GM18951 (cell line): ENCODE data around the gene EFEMP1.

ENCODE experiments used
- POLR2A ChIP-seq: IDR thresholded peaks from 4 replicates; pipeline ENCODE4 v1.6.1; 2011; ENCODE audit warnings: mild to moderate bottlenecking; ENCODE audit not compliant: insufficient read length, insufficient read depth; ENCODE audit errors: extremely low read depth
- in situ Hi-C: fragments of 300-500 bp; cut with MboI; formaldehyde crosslinking; loops from one replicate; pipeline ENCODE4 v1.12.0; 2022; ENCODE audit warnings: low sequenced_read_pairs, mixed read lengths, inconsistent platforms; ENCODE audit not compliant: unreplicated experiment

EFEMP1 gene

DNA sequence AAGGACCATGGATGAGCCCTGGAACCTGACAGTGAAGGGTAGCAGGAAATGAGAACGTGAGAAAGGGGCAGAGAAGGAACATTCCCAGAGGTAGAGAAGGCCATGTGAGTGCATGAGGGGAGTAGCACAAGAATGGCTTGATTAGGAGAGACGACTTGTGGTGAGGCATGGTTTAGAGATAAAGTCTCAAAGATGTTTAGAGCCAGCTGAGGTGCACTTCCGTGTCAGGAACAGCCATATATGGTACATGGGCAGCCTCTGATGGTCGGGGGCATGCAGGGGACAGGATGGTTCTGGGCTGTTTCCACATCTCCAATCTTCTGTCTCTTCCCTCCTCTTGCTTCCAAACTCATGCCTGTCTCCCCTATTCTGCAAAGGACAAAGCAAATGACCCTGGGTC is 28.8 kb upstream of the EFEMP1 start:
- in situ Hi-C loops: loop anchor here (25.0 kb wide), 1 partner anchor 240 kb away; no protein-coding TSS in a partner anchor
- no peak for TF ChIP-seq POLR2A

GRCh38 chr2:55951533-55951932 is 28.0 kb upstream of the EFEMP1 start:
- in situ Hi-C loops: loop anchor here (25.0 kb wide), 1 partner anchor 239 kb away; no protein-coding TSS in a partner anchor
- TF ChIP-seq POLR2A: no peak

DNA sequence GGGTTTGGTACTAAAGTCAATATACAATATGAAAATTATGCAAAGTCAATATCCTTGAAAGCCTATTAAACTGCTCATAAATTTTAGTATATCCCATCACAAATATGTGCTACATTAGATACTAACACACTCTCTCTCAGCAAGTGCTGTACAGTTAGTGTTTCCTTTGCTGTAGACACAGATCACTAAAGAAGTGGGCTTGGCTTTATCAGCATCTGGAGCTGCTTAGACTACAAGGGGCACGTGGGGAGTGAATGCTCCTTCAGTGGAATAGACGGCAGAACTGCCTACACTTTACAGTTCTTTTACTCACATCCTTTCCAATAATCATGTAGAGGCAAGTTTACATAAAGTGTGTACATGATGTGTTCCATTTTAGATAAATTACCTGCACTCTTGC is 26.0 kb upstream of the EFEMP1 start:
- in situ Hi-C loops: loop anchor here (25.0 kb wide), 1 partner anchor 237 kb away; no protein-coding TSS in a partner anchor
- no peak for TF ChIP-seq POLR2A

GRCh38 chr2:55949211-55949610 is 25.6 kb upstream of the EFEMP1 start:
- no peak for TF ChIP-seq POLR2A
- in situ Hi-C loops: no loop called here

- in situ Hi-C loops: no loop called here
- no peak for TF ChIP-seq POLR2A
These were observed 24.8 kb upstream of the EFEMP1 start for GRCh38 chr2:55948176-55948923.

DNA sequence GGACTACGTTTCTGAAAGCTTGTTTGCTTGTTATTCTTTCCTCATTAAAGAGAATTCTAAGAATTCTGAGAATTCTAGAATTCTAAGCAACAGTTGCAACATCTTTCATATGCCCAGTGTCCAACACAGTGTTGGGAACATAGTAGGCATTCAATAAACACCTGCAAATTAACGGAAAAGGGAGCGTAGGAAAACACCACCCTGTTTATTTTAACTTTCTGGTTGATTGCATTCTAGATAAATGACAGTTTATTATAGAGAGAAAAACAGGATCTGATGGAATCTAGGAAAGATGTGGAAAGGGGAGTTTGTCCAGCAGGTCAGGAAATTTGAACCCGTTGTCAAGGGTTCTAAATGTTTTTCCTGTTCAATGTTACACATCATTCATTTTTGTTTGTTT is 24.2 kb upstream of the EFEMP1 start:
- in situ Hi-C loops: no loop called here
- no peak for TF ChIP-seq POLR2A

- in situ Hi-C loops: no loop called here
- TF ChIP-seq POLR2A: no peak
These were observed 23.2 kb upstream of the EFEMP1 start for GRCh38 chr2:55946793-55947192.

GRCh38 chr2:55943466-55943865 is 19.9 kb upstream of the EFEMP1 start:
- no peak for TF ChIP-seq POLR2A
- in situ Hi-C loops: no loop called here

- in situ Hi-C loops: no loop called here
- TF ChIP-seq POLR2A: no peak
These were observed 12.8 kb upstream of the EFEMP1 start for GRCh38 chr2:55936351-55936750.

- in situ Hi-C loops: no loop called here
- TF ChIP-seq POLR2A: no peak
These were observed 10.8 kb upstream of the EFEMP1 start for GRCh38 chr2:55934337-55934736.

GRCh38 chr2:55932843-55933242 is 9.3 kb upstream of the EFEMP1 start:
- TF ChIP-seq POLR2A: no peak
- in situ Hi-C loops: no loop called here

DNA sequence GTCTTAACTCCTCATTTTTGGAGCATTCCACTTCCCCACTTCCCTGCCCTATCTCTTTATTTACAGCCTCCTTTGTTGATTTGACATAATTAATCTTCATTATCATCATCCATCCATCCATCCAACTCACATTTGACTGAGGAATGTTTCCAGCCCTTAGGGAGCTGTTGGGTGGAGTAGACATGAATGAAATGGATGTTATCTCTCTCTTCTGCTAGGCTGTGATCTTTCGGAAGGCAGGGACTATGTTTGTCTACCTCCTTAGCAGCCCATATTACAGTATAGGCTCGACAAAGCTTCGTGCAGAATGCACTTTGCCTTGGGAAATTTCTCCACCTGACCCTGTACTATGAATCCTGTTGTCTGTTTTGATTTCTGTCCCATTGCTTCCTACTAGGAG is 7.7 kb upstream of the EFEMP1 start:
- TF ChIP-seq POLR2A: no peak
- in situ Hi-C loops: no loop called here

DNA sequence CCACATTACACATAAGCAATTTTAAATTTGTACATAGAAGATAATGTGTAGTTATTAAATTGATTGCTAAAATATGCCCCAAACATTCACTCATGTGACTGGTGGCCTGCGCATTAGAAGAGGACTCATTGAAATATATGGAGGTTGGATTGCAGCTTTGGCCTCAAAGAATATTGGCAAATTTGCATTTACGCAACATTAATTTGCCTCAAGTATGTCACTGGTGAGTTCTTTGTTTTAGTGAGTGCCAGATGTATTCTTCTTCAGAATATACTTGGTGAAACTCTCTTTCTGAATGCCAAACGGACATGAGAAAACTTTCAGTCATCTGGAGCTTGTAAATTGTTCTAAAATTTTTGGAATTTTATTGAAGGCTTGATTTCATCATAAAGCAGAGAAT is 5.9 kb upstream of the EFEMP1 start:
- TF ChIP-seq POLR2A: no peak
- in situ Hi-C loops: no loop called here

GRCh38 chr2:55926974-55927373 is 3.4 kb upstream of the EFEMP1 start:
- in situ Hi-C loops: no loop called here

DNA sequence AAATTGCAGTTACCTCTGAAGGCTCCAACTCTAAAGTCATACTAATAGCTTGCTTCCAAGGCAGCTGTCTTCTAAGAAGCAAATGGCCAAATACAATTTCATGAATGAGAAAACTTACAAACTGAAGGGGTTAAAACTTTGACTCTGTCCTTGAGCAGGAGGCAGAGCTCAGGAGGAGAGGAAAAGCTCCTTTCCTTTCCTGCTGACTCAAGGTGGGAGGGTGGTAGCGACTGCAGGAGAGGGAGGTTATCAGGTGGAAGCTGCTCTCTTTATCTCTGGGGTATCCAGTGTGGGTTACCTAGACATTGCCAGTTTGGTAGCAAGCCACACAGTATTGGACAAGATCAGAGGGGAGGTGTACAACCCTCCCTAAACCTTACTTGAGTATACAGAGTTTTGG is 2.7 kb upstream of the EFEMP1 start:
- no peak for TF ChIP-seq POLR2A
- in situ Hi-C loops: no loop called here

More at GRCh38 chr2:55926974-55927373, 3.4 kb upstream of the EFEMP1 start:
- no peak for TF ChIP-seq POLR2A

- TF ChIP-seq POLR2A: no peak
- in situ Hi-C loops: no loop called here
These were observed 370 bp upstream of the EFEMP1 start for GRCh38 chr2:55923982-55924321.
